GM12872 (cell line): ENCODE data around the gene CMTR1.

Experiments used
- TF ChIP-seq, protein P1 (sequence below): IDR thresholded peaks from 3 replicates; pipeline ENCODE4 v1.5.1; 2011; ENCODE audit warnings: low read depth, mild to moderate bottlenecking, low read length, moderate library complexity; ENCODE audit not compliant: insufficient read depth

CMTR1 gene

DNA sequence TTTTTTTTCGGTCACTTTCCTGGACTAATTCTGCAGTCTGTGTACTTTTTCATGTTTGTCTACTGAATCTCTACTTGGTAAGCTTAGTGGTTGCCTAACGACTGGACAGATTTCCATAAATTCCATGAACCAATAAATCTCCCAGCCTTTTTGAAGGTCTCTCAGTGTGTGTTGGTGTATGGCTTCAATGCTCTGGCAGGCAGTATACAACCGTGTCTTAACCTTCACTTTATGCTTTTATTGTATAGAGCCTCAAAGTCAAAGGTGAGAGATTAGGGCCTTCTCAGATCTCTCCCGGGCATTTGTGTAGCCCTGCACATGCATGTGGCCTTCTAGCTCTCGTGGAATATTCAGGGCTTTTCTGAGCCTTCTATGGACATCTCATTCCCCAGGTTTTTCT lies 14.3 kb upstream of the CMTR1 start:
- TF ChIP-seq, protein P1, sequence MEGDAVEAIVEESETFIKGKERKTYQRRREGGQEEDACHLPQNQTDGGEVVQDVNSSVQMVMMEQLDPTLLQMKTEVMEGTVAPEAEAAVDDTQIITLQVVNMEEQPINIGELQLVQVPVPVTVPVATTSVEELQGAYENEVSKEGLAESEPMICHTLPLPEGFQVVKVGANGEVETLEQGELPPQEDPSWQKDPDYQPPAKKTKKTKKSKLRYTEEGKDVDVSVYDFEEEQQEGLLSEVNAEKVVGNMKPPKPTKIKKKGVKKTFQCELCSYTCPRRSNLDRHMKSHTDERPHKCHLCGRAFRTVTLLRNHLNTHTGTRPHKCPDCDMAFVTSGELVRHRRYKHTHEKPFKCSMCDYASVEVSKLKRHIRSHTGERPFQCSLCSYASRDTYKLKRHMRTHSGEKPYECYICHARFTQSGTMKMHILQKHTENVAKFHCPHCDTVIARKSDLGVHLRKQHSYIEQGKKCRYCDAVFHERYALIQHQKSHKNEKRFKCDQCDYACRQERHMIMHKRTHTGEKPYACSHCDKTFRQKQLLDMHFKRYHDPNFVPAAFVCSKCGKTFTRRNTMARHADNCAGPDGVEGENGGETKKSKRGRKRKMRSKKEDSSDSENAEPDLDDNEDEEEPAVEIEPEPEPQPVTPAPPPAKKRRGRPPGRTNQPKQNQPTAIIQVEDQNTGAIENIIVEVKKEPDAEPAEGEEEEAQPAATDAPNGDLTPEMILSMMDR = no peak

DNA sequence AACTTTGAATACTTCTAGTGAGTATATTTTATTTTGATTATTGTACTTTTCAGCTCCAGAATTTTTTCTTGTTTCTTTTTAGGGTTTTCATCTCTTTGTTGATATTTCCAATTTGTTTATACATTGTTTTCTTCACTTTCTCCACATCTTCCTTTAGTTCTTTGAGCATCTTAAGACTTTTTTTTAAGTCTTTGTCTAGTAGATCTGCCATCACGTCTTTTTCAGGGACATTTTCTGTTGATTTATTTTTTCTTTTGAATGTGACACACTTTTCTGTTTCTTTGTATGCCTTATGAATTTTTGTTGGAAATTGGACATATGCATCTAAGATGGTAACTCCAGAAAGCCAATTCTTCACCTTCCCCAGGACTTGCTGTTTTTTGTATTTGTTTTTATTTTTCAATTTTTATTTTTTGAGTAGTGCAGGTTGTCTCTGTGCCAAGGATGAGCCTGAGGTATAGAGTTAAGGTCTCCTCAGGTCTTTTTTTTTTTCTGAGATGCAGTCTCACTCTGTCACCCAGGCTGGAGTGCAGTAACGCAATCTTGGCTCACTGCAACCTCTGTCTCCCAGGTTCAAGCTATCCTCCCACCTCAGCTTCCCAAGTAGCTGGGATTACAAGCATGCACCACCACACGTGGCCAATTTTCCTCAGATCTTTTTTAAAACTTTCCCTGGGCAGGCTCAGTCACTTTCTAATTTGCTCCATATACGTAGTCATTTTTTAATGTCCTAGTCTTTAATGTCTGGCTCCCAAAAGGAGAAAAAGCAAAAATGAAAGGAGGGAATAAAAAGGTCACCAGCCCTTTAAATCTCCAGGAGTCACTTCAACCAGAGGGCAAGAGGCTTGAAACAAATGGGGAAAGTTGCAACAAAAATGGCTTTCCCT lies 6.7 kb upstream of the CMTR1 start:
- TF ChIP-seq, protein P1 = no peak

DNA sequence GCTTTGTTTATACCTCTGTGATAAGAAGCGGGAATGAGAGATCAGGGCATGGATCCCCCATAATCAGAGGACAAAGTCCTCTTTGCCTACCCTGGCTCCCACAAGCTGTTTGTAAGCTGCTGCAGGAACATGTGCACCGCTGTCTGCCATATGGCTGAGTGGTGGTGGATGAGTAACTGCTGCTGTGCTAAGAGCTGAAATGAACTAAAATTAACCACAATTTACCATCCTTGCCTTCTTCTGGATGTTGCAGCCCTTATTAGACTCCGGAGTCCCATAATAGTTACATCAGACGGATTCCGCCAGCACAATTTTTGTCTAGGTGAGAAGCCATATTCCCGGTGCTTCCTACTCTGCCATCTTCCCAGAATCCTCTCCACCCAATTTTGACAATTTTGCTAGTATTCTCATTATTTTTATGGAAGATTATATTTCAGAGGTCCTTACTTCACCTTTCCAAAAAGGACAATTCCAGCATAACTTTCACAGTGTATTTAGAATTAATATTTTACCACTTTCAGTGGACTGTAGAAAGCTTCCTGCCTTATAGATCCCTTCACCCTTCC lies 6.0 kb upstream of the CMTR1 start:
- TF ChIP-seq, protein P1 = no peak

DNA sequence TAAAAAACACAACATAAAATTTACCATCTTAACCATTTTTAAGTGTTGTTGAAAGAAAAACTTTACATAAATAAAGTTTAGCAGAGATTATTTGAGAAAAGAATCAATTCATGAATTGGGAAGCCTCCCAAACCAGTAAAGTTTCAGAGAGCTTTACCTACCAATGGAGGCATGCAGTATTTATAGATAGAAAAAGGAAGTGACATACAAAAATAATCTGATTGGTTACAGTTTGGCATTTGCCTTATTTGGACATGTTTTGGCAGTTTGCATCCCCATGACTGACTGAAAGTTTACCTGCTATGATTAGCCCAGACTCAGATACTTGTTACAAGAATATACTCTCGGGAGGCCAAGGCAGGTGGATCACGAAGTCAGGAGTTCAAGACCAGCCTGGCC lies 3.7 kb upstream of the CMTR1 start:
- TF ChIP-seq, protein P1 = no peak

DNA sequence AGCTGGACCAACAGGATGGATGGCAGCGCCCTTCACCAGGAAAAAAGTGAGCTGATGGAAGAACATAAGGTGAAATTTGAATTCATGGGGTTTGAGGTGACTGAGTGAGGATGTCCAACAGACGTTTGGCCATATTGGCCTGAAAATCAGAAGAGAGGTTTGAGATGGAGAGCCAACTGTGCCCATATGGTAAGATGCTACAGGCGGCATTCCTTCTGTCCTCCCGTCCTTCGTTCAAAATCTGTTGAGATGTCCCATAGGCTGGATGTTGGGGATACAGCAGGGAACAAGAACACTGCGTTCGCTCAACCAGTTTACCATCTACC lies 468 bp upstream of the CMTR1 start:
- TF ChIP-seq, protein P1 = no peak

DNA sequence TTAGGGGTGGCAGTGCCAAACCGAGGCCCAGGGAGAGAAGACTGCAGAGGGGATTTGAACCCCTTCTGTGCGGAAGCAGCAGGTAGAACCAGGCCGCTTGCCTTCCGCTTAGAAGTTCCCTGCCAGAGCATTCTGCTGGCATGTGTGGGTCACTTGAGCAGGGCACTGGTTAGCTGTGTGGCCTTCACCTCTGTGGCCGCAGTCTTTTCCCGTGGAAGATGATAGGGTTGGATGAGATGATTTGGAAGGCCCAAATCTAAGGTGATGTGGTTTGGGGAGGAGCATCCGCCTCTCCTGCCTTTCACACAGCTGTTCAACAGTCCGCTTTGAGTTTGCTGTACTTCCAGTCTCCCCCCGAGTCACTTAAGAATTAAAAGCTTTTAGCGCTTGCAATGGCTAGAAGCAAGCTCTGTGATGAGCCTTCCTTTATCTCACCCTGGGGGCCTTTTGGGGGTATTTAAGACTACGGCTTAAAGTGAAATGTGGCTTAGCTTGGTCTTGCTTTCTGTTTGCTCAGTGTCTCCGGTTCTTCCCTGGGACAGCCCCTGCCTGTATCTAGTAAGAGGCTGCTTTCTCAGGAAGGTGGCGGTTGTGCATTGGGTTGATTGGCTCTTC lies 743 bp downstream of the CMTR1 start:
- TF ChIP-seq, protein P1 = no peak

DNA sequence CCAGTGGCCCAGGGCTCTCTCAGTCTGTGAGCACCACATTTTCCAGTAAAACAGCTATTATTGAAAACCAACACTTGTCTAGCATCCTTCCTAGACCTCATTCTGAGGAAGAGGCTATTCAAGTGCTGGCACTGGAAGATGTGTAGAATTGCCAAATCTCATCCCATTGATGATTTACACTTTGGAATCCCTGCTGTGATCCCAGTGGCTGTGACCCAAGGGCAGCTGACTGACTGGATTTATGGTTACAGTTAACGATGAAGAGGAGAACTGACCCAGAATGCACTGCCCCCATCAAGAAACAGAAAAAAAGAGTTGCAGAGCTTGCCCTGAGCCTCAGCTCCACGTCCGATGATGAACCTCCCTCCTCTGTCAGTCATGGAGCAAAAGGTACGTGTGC lies 2.4 kb downstream of the CMTR1 start:
- TF ChIP-seq, protein P1 = no peak
